MCF 10A (cell line): ENCODE results near the gene ATR. TPM values are rescaled to one million over a fixed set of nuclear protein-coding genes. Genes with fewer than 3 reads are reported as not detected.

ENCODE experiments used
- BruUV-seq: library from RNA; stranded (reverse); fragments of 400-500 nt; replicated peaks from 2 replicates; lab custom pipeline; 2021; lab: Mats Ljungman, UMichigan
- CTCF ChIA-PET: fragments of 300-600 bp; sonication (Branson Sonifier 250); formaldehyde crosslinking; extraction: SDS; loops from one replicate; lab custom pipeline; 2021; ENCODE audit warnings: antibody characterized with exemption, inconsistent platforms; lab: Yijun Ruan, JAX
- POLR2A ChIA-PET: fragments of 300-600, 350-650 bp; sonication (Branson Sonifier 250); formaldehyde crosslinking; extraction: SDS; loops from one replicate; lab custom pipeline; 2020; ENCODE audit warnings: antibody characterized with exemption, inconsistent platforms; lab: Yijun Ruan, JAX
- DNase-seq: peaks from one replicate; pipeline ENCODE4 v3.0.0-alpha.2; 2018; ENCODE audit not compliant: unreplicated experiment
- H3K27ac Mint-ChIP-seq: one replicate; pipeline ENCODE4 v1.8.0; 2022; ENCODE audit warnings: mild to moderate bottlenecking, low read depth, mixed read lengths; ENCODE audit not compliant: unreplicated experiment
- H3K27me3 Mint-ChIP-seq: one replicate; pipeline ENCODE4 v1.8.0; 2022; ENCODE audit warnings: mixed read lengths; ENCODE audit not compliant: insufficient read depth, unreplicated experiment
- H3K36me3 Mint-ChIP-seq: one replicate; pipeline ENCODE4 v1.8.0; 2022; ENCODE audit warnings: mild to moderate bottlenecking, moderate library complexity, mixed read lengths; ENCODE audit not compliant: insufficient read depth, unreplicated experiment
- H3K4me1 Mint-ChIP-seq: one replicate; pipeline ENCODE4 v1.8.0; 2022; ENCODE audit warnings: mixed read lengths; ENCODE audit not compliant: insufficient read depth, unreplicated experiment
- H3K4me3 Mint-ChIP-seq: one replicate; pipeline ENCODE4 v1.8.0; 2022; ENCODE audit warnings: mild to moderate bottlenecking, moderate library complexity, mixed read lengths; ENCODE audit not compliant: unreplicated experiment
- H3K9me3 Mint-ChIP-seq: one replicate; pipeline ENCODE4 v1.8.0; 2022; ENCODE audit warnings: mixed read lengths; ENCODE audit not compliant: unreplicated experiment
- CTCF ChIP-seq: fragments of 200-600 bp; IDR thresholded peaks from one replicate; pipeline ENCODE4 v1.8.0; 2022; ENCODE audit warnings: antibody characterized with exemption, mild to moderate bottlenecking; ENCODE audit not compliant: unreplicated experiment
- intact Hi-C: fragments of 100-400 bp; cut with micrococcal nuclease; formaldehyde crosslinking; loops from 2 replicates; pipeline ENCODE4 v1.14.1; 2022
- total RNA-seq: library from RNA; stranded (reverse); gene quantifications from 2 replicates; pipeline ENCODE4 v1.2.3, GENCODE V29; 2022

ATR gene
- total RNA-seq, 1 experiment from 2014 or later: 30.2 TPM

GRCh38 chr3:142436951-142437585, 141.5 kb downstream of the ATR start:
- intact Hi-C loops: no loop called here
- DNase-seq: no peak
- H3K9me3 Mint-ChIP-seq: no peaks in the 10 kb centered on the region
- CTCF ChIA-PET: no interaction called here
- no peak overlapping the region for H3K4me3 Mint-ChIP-seq
- no TSS peak for BruUV-seq
- H3K36me3 Mint-ChIP-seq: peaks cover 17% of the 10 kb centered on the region
- no peak overlapping the region for H3K27ac Mint-ChIP-seq
- peaks cover 11% of the 10 kb centered on the region for H3K4me1 Mint-ChIP-seq
- POLR2A ChIA-PET: interaction anchor here (0.7 kb wide), 1 partner anchor 66 kb away, joined by 3 read pairs; no protein-coding TSS in a partner anchor
- TF ChIP-seq CTCF: no peak
- no peaks in the 10 kb centered on the region for H3K27me3 Mint-ChIP-seq

- ChIA-PET CTCF (no interaction called here), POLR2A (interaction anchor here (0.7 kb wide), 1 partner anchor 1241 kb away, joined by 3 read pairs; no protein-coding TSS in a partner anchor)
- BruUV-seq: no TSS peak
- no peaks in the 10 kb centered on the region for H3K27me3 Mint-ChIP-seq
- intact Hi-C loops: no loop called here
- H3K4me1 Mint-ChIP-seq: peaks cover 11% of the 10 kb centered on the region
- no peak overlapping the region for H3K4me3 Mint-ChIP-seq
- H3K27ac Mint-ChIP-seq: no peak overlapping the region
- no peak for DNase-seq
- no peaks in the 10 kb centered on the region for H3K9me3 Mint-ChIP-seq
- no peak for TF ChIP-seq CTCF
- peaks cover 34% of the 10 kb centered on the region for H3K36me3 Mint-ChIP-seq
These were observed 144.0 kb downstream of the ATR start for GRCh38 chr3:142434503-142434902.

GRCh38 chr3:142433110-142433509, 145.4 kb downstream of the ATR start:
- Mint-ChIP-seq H3K36me3 (peaks cover 42% of the 10 kb centered on the region), H3K27me3 (no peaks in the 10 kb centered on the region), H3K4me1 (peaks cover 11% of the 10 kb centered on the region), H3K9me3 (no peaks in the 10 kb centered on the region), H3K4me3 (no peak overlapping the region), H3K27ac (no peak overlapping the region)
- no peak for DNase-seq
- no TSS peak for BruUV-seq
- POLR2A ChIA-PET: interaction anchor here (1.0 kb wide), 1 partner anchor 13 kb away, joined by 4 read pairs; no protein-coding TSS in a partner anchor
- intact Hi-C loops: no loop called here
- no peak for TF ChIP-seq CTCF
- CTCF ChIA-PET: no interaction called here

- Mint-ChIP-seq H3K36me3 (peaks cover 65% of the 10 kb centered on the region), H3K27me3 (no peaks in the 10 kb centered on the region), H3K9me3 (no peaks in the 10 kb centered on the region), H3K4me3 (no peak overlapping the region), H3K27ac (no peak overlapping the region), H3K4me1 (peaks cover 3% of the 10 kb centered on the region)
- intact Hi-C loops: no loop called here
- CTCF ChIA-PET: interaction anchor here (0.6 to 1.0 kb wide), 2 partner anchors 18 to 301 kb away, joined by 3 read pairs; no protein-coding TSS in a partner anchor
- no TSS peak for BruUV-seq
- TF ChIP-seq CTCF: no peak
- POLR2A ChIA-PET: no interaction called here
- no peak for DNase-seq
These were observed 149.0 kb downstream of the ATR start for GRCh38 chr3:142429582-142429981.
